ENCODE results near the gene LSM12.
A peak's percentile ranks its signal among the peaks of the same experiment; 100 is the strongest.

The LSM12 gene

GRCh38 chr17:44066204-44066930 lies at the start of gene LSM12:
LSM12 (minus strand) TSS chr17:44066671; CDS start chr17:44066587, 84 bp downstream.
- peak within 1 kb of the TSS; percentile 69 for H3K4me3 ChIP-seq (ENCODE audit: low read depth, low read length)
- no peak for TF ChIP-seq CTCF (IDR thresholded peaks at IDR 0.05; ENCODE audit: borderline replicate concordance, insufficient read depth, low read depth, low read length)

GRCh38 chr17:44115585-44116415 lies 49.3 kb upstream of the LSM12 start:
- no peak overlapping the region for H3K4me3 ChIP-seq (ENCODE audit: low read depth, low read length)
- peak; percentile 73 for TF ChIP-seq CTCF (IDR thresholded peaks at IDR 0.05; ENCODE audit: borderline replicate concordance, insufficient read depth, low read depth, low read length)

- TF ChIP-seq CTCF (IDR thresholded peaks at IDR 0.05; ENCODE audit: borderline replicate concordance, insufficient read depth, low read depth, low read length) = no peak
- H3K4me3 ChIP-seq (ENCODE audit: low read depth, low read length) = no peak overlapping the region
Measured at GRCh38 chr17:44113868-44114840, 47.7 kb upstream of the LSM12 start.

GRCh38 chr17:44113382-44113781 lies 46.9 kb upstream of the LSM12 start:
- no peak for TF ChIP-seq CTCF (IDR thresholded peaks at IDR 0.05; ENCODE audit: borderline replicate concordance, insufficient read depth, low read depth, low read length)

GRCh38 chr17:44112284-44113280 lies 46.1 kb upstream of the LSM12 start:
- no peak for TF ChIP-seq CTCF (IDR thresholded peaks at IDR 0.05; ENCODE audit: borderline replicate concordance, insufficient read depth, low read depth, low read length)
- H3K4me3 ChIP-seq (ENCODE audit: low read depth, low read length) = no peak overlapping the region

More at GRCh38 chr17:44113382-44113781, 46.9 kb upstream of the LSM12 start:
- no peak overlapping the region for H3K4me3 ChIP-seq (ENCODE audit: low read depth, low read length)

GRCh38 chr17:44111777-44112176 lies 45.3 kb upstream of the LSM12 start:
- H3K4me3 ChIP-seq (ENCODE audit: low read depth, low read length) = no peak overlapping the region
- no peak for TF ChIP-seq CTCF (IDR thresholded peaks at IDR 0.05; ENCODE audit: borderline replicate concordance, insufficient read depth, low read depth, low read length)
